GM21447 (cell line): Measurements from ENCODE around the gene AMBN.

Experiments used
- ATAC-seq: cut with Tn5 transposase; IDR thresholded peaks from one replicate; pipeline ENCODE4 v1.9.1; 2021; ENCODE audit not compliant: unreplicated experiment

AMBN gene, protein sequence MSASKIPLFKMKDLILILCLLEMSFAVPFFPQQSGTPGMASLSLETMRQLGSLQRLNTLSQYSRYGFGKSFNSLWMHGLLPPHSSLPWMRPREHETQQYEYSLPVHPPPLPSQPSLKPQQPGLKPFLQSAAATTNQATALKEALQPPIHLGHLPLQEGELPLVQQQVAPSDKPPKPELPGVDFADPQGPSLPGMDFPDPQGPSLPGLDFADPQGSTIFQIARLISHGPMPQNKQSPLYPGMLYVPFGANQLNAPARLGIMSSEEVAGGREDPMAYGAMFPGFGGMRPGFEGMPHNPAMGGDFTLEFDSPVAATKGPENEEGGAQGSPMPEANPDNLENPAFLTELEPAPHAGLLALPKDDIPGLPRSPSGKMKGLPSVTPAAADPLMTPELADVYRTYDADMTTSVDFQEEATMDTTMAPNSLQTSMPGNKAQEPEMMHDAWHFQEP

DNA sequence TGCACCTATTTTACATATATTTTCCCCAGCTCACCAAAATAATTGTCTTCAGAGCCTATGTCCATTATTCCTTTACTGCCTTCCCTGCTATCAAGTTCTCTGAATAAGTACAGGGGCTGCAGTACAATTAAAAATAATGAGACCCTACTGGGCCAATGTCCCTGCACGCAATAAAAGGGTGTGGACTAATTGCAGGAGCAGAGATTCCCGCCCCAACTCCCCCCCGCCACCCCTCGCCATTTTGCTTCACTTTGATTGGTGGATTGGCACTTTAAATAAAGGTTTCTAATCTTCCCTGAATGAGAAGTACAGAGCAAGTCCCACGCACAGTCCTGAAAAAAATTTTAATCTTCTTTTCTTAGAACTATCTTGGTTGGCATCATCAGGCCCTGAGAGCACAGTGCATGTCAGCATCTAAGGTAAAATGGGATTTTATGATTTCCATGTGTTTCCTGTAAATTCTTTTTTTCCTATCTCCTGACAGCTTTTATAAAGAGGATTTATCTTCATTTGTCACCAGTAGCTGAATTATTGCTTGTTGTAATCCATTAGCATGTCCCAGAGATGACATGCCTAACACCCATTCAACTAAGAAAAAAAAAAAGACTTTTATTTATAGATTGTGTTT lies at the start of gene AMBN:
Gene AMBN (plus strand): TSS at position 302 of the 628 bp plus-strand sequence. CDS start 103 bp downstream, at position 405.
- ATAC-seq: no peak

DNA sequence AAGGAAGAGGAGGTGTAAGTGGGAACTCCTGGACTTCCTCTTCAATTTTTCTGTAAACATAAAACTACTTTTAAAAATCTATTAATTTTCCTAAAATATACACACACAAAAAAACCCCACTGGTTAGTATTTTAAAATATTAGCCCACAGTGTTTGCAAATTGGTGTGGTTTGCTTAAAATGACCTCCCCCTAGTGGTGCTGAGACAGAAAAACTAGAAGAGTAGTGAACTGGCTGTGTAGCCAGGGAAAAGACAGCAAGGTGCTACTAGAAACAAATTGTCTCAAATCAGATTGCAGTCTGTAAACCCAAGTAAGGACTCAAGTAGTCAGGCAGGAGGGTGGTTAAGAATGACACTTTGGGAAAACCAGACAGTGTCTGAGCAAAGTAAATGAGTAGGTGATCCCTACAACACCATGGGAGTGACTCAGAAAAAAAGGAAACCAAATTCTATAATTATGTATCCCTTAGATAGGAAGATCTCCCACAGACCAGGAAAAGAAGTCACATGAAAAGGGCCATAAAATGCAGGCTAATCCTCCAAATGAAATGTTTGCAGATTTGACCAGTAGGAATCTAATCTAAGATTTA lies 47.7 kb upstream of the AMBN start:
- peak; percentile 50 for ATAC-seq

DNA sequence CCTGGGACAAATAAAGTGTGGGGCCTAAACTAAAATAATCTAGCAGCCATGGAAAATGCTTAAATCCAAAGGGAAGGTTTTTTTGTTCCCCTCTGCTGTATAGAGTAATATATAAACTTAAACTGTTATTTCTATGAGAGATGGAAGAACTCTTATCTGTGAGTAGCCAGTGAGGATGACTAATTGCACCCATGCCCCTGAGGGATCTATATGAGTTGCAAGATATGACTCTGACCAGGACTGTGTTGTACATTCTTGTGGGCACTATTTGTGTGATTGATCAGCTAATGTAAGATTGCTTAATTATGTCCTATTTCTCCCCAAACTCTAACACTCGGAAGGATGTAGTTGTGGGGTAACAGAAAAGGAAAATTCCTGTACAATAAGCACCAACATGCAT lies 35.2 kb upstream of the AMBN start:
- no peak for ATAC-seq

- ATAC-seq: no peak
Measured at GRCh38 chr4:70559211-70559830, 32.7 kb upstream of the AMBN start.

DNA sequence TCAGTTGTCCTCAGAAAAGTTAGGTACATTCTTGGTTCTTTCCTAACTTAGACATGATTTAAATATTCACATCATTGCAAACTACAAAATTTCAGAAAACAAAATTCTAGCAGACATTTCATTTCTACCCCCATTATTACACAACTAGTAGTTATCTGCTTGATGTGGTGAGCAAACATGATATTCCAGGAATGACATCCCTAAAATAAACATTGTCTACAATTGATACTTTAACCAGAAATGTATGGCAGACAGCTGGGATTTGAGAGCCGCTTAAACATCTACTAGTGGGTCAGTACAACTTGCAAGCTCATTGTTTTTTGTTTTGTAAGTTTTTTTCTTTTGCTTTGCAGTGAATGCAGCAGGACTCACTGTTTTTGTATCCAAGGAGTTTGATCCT lies 32.1 kb upstream of the AMBN start:
- ATAC-seq: no peak

DNA sequence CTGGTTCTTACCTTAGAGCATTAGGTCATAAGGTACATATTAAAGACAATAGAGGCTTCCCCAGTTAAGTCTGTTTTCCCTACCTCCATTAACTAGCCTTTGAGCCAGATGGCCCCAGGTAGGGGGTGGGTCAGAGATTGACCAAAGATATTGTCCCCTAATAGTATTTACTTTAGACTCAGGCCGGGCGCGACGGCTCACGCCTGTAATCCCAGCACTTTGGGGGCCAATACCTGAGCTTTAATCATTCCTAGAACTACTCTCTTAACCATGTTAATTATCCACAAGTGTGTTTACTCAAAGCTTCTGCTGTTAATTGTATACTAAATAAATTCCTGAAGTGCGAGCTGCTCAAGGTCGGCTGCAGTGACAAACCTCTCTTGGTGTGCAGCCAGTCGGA lies 28.0 kb upstream of the AMBN start:
- ATAC-seq: no peak

GRCh38 chr4:70570796-70571195 lies 21.3 kb upstream of the AMBN start:
- no peak for ATAC-seq

GRCh38 chr4:70571772-70572171 lies 20.3 kb upstream of the AMBN start:
- no peak for ATAC-seq

GRCh38 chr4:70575964-70576363 lies 16.1 kb upstream of the AMBN start:
- no peak for ATAC-seq

DNA sequence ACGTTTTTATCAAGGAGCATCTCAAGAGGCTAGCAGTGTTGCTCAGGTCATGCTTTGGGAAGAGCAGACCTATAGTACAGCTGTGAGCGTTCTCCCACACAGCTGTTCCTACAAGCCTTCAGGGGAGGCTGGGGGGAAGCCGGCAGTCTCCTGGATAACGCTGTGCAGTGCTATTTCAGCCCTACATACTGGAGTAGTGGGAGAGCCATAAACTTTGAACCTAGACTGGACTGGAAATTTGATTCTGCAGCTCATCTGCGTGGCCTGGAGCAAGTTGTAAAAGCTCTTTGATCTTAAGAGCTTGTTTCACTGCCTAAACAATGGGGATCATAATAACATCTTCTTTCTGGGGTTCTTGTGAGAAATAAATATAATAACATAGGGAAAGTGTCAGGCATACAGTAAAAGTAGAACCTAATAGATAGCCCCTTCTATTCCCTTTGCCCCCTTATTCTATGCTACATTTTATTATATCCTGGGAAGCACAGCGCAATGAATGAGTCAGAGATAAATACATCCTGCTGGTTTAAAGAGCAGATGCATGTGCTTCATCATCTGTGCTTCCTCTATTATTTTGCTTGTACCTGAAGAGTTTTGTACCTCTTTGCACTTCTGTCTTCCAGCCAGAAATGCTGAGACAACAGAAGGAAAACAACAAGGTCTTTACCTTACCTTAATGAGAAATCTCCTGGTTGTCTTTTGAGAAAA lies 14.7 kb upstream of the AMBN start:
- ATAC-seq: no peak

- ATAC-seq: no peak
Measured at GRCh38 chr4:70581980-70582379, 10.1 kb upstream of the AMBN start.

- ATAC-seq: no peak
Measured at GRCh38 chr4:70583952-70584834, 7.9 kb upstream of the AMBN start.

GRCh38 chr4:70586841-70587240 lies 5.2 kb upstream of the AMBN start:
- no peak for ATAC-seq

GRCh38 chr4:70589785-70590184 lies 2.3 kb upstream of the AMBN start:
- peak; percentile 96 for ATAC-seq

DNA sequence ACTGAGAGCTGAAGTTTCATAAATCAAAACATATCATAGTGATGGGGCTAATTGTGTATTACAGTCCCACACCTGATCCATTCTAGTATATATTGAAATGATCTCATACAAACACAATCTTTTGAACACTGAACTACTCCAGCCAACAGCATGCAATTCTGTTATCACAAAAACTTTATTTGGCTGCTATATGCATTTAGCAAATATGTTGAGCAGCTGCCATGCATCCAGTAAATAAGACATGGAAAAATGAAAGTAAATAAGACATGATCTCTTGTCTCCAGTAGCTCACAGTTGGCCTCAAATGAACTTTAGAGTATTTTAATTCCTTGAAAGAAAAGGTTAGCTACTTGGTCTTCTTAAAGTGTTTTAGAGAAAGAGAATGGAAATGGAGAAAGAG lies 2.1 kb downstream of the AMBN start:
- no peak for ATAC-seq

DNA sequence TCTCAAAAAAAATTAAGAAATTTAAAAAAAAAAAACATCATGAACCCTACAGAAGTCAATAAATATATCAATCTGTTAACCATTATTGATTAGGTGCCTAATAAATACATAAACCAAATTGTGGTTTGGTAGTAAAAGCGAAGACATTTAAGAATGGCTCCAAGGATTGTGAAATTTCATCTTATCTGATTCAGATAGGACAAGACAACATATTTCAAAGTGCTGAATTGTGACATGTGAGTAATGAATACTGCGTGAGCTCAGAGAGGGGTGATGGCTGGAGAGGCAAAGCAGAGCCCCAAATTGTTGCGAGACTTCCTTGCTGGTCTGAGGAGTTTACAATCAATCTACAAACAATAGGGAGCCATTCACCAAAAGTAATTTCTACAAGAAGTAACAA lies 8.2 kb downstream of the AMBN start:
- ATAC-seq: no peak

DNA sequence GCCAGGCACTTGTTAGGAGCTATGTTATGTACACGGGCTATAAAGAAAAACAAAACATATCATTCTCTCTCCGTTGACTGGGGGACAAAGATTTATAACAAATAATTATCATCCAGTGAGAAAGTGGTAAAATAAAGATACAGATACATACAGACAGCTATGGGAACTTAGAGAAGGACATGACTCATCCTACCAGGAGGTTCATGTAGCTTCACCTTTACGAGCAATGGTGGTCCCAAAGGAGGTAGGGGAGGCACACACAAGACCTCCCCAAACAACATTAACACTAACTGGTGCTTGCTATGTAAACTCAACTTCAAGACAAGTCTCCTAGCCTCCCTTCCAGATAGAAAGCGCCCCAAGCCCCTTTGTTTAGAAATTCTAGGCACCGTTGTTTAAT lies 8.9 kb downstream of the AMBN start:
- ATAC-seq: no peak

DNA sequence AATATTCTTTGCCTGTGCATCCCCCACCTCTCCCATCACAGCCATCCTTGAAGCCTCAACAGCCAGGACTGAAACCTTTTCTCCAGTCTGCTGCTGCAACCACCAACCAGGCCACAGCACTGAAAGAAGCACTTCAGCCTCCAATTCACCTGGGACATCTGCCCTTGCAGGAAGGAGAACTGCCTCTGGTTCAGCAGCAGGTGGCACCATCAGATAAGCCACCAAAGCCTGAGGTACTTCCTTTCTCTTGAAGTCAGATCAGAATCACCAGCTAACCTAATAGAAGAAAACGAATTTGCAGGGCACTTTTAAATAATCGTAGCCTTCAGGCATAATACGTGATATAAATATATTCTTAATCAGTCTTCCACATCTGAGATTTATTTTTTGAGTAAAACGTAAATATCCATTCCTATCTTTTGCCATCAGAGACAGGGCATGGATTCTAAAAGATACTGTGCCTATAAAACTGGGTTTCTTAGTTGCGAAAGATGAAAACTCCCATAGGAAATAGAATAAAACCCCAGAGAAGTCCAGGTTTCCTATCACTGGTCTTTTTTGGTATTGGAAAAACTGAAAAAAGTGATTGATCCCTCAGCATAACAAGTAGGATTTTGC lies 9.5 kb downstream of the AMBN start:
- ATAC-seq: peak; percentile 99

DNA sequence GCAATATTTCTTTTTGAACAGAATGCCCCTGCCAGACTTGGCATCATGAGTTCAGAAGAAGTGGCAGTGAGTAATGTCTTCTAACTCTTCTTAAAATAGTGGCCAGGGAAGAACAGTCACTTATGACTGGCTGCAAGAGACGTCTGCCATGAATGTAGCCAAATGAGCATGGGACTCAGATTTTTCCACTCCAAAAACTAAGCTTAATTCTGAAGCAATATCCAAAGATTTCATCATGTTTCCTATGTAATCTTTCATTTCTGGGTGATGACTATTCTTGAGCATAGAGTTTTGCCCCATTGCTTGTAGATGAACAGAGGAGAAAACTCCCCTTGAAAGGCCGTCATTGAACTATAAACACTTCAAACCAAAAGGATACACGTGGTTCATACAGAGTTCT lies 11.8 kb downstream of the AMBN start:
- ATAC-seq: no peak

DNA sequence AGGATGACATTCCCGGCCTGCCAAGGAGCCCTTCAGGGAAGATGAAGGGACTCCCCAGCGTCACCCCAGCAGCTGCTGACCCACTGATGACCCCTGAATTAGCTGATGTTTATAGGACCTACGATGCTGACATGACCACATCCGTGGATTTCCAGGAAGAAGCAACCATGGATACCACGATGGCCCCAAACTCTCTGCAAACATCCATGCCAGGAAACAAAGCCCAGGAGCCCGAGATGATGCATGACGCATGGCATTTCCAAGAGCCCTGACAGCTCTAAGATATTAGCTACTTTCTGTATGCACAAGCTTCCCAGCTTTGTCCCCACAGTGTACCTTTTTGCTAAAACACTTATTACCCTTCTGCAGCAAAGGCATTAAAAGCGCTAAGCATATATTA lies 14.4 kb downstream of the AMBN start:
- ATAC-seq: no peak
